Osteoblast (primary cell): Measurements from ENCODE around the gene ARNT2. TPM values are rescaled to one million over a fixed set of nuclear protein-coding genes. Genes with fewer than 3 reads are reported as not detected.

ENCODE experiments used
- DNase-seq: peaks from one replicate; pipeline ENCODE4 v3.0.0; 2011; ENCODE audit warnings: low spot score, mixed read lengths; ENCODE audit not compliant: insufficient read length; ENCODE audit errors: missing footprints
- H2AFZ ChIP-seq: 2 replicates; pipeline ENCODE4 v1.6.0; 2011; ENCODE audit warnings: mild to moderate bottlenecking, low read length
- H3K27ac ChIP-seq: 2 replicates; pipeline ENCODE4 v1.5.1; 2011; ENCODE audit warnings: mild to moderate bottlenecking, low read depth, low read length, moderate library complexity
- H3K27me3 ChIP-seq: 2 replicates; pipeline ENCODE4 v1.6.0; 2012; ENCODE audit warnings: mild to moderate bottlenecking, control low read depth, inconsistent platforms, low read length, moderate library complexity; ENCODE audit not compliant: insufficient read depth
- H3K36me3 ChIP-seq: 2 replicates; pipeline ENCODE4 v1.5.1; 2011; ENCODE audit warnings: mild to moderate bottlenecking, low read length, control low read depth, moderate library complexity; ENCODE audit not compliant: insufficient read depth
- H3K4me1 ChIP-seq: 2 replicates; pipeline ENCODE4 v1.5.1; 2011; ENCODE audit warnings: mild to moderate bottlenecking, low read length, control low read depth, moderate library complexity; ENCODE audit not compliant: insufficient read depth
- H3K4me2 ChIP-seq: 2 replicates; pipeline ENCODE4 v1.6.0; 2011; ENCODE audit warnings: mild to moderate bottlenecking, low read length; ENCODE audit not compliant: insufficient read depth
- H3K4me3 ChIP-seq: fragments of 200-600 bp; sonication (generic); 3 replicates; pipeline ENCODE4 v1.5.1; 2012; ENCODE audit warnings: mild to moderate bottlenecking, low read length, inconsistent platforms; ENCODE audit not compliant: insufficient read depth
- H3K79me2 ChIP-seq: 2 replicates; pipeline ENCODE4 v1.6.0; 2012; ENCODE audit warnings: mild to moderate bottlenecking, low read length, control low read depth, inconsistent platforms; ENCODE audit not compliant: insufficient read depth
- H3K9me3 ChIP-seq: 2 replicates; pipeline ENCODE4 v1.5.1; 2011; ENCODE audit warnings: low read depth, low read length, control low read depth
- H4K20me1 ChIP-seq: 2 replicates; pipeline ENCODE4 v1.6.0; 2012; ENCODE audit warnings: mild to moderate bottlenecking, low read length, control low read depth; ENCODE audit not compliant: insufficient read depth
- CTCF ChIP-seq: IDR thresholded peaks from 2 replicates; pipeline ENCODE4 v1.5.1; 2011; ENCODE audit warnings: mild to moderate bottlenecking, low read depth, low read length, moderate library complexity; ENCODE audit errors: extremely low read depth
- total RNA-seq: library from RNA; depleted of rRNA; stranded (reverse); fragments of >200 nt; gene quantifications from 2 replicates; pipeline ENCODE4 v1.2.3, GENCODE V29; 2012

The ARNT2 gene
- total RNA-seq, 1 donor, result 30.0 TPM

GRCh38 chr15:80411788-80412288 is 7.7 kb downstream of the ARNT2 start:
- peaks cover 31% of the 10 kb centered on the region for H3K27me3 ChIP-seq
- no peak overlapping the region for H3K27ac ChIP-seq
- TF ChIP-seq CTCF, result no peak
- H3K79me2 ChIP-seq, result no peaks in the 10 kb centered on the region
- no peaks in the 10 kb centered on the region for H3K4me1 ChIP-seq
- H3K4me2 ChIP-seq, result no peak overlapping the region
- no peak overlapping the region for H2AFZ ChIP-seq
- no peak for DNase-seq
- no peaks in the 10 kb centered on the region for H3K9me3 ChIP-seq
- H3K36me3 ChIP-seq, result no peaks in the 10 kb centered on the region
- no peaks in the 10 kb centered on the region for H4K20me1 ChIP-seq
- H3K4me3 ChIP-seq, result no peak overlapping the region

GRCh38 chr15:80414546-80415357 is 10.6 kb downstream of the ARNT2 start:
- H3K27ac ChIP-seq, result no peak overlapping the region
- peaks cover 8% of the 10 kb centered on the region for H3K4me1 ChIP-seq
- no peaks in the 10 kb centered on the region for H3K9me3 ChIP-seq
- H3K27me3 ChIP-seq, result peaks cover 18% of the 10 kb centered on the region
- no peak overlapping the region for H2AFZ ChIP-seq
- no peak overlapping the region for H3K4me2 ChIP-seq
- DNase-seq, result no peak
- H4K20me1 ChIP-seq, result no peaks in the 10 kb centered on the region
- H3K36me3 ChIP-seq, result no peaks in the 10 kb centered on the region
- no peak overlapping the region for H3K4me3 ChIP-seq
- H3K79me2 ChIP-seq, result no peaks in the 10 kb centered on the region
- no peak for TF ChIP-seq CTCF

- H3K4me2 ChIP-seq, result no peak overlapping the region
- DNase-seq, result no peak
- no peak for TF ChIP-seq CTCF
These were observed 11.1 kb downstream of the ARNT2 start for GRCh38 chr15:80415358-80415670.

GRCh38 chr15:80416702-80417101 is 12.5 kb downstream of the ARNT2 start:
- H3K4me2 ChIP-seq, result no peak overlapping the region
- H3K9me3 ChIP-seq, result no peaks in the 10 kb centered on the region
- TF ChIP-seq CTCF, result no peak
- no peak overlapping the region for H3K27ac ChIP-seq
- H2AFZ ChIP-seq, result no peak overlapping the region
- peaks cover 5% of the 10 kb centered on the region for H3K27me3 ChIP-seq
- peaks cover 10% of the 10 kb centered on the region for H3K4me1 ChIP-seq
- no peak for DNase-seq
- H3K36me3 ChIP-seq, result no peaks in the 10 kb centered on the region
- no peak overlapping the region for H3K4me3 ChIP-seq
- H4K20me1 ChIP-seq, result no peaks in the 10 kb centered on the region
- H3K79me2 ChIP-seq, result no peaks in the 10 kb centered on the region

More at GRCh38 chr15:80415358-80415670, 11.1 kb downstream of the ARNT2 start:
- no peak overlapping the region for H3K4me3 ChIP-seq
- H3K9me3 ChIP-seq, result no peaks in the 10 kb centered on the region
- no peak overlapping the region for H3K27ac ChIP-seq
- H3K27me3 ChIP-seq, result peaks cover 15% of the 10 kb centered on the region
- no peaks in the 10 kb centered on the region for H3K36me3 ChIP-seq
- H3K79me2 ChIP-seq, result no peaks in the 10 kb centered on the region
- H3K4me1 ChIP-seq, result peaks cover 10% of the 10 kb centered on the region
- H2AFZ ChIP-seq, result no peak overlapping the region
- H4K20me1 ChIP-seq, result no peaks in the 10 kb centered on the region
